HepG2 (cell line): ENCODE data around the gene GCG. TPM values are rescaled to one million over a fixed set of nuclear protein-coding genes. Genes with fewer than 3 reads are reported as not detected.

Experiments used
- ATAC-seq: fragments of 200-7000 bp; cut with Tn5 transposase; 3 replicates; pipeline ENCODE4 v1.9.1; 2020; ENCODE audit warnings: mild to moderate bottlenecking, moderate library complexity
- BruUV-seq: library from RNA; stranded (reverse); fragments of 400-500 nt; replicated peaks from 2 replicates; lab custom pipeline; 2021; lab: Mats Ljungman, UMichigan
- CTCF ChIA-PET: fragments of 300-600 bp; formaldehyde crosslinking; extraction: SDS; loops from one replicate; lab custom pipeline; 2021; ENCODE audit warnings: low total read pairs, inconsistent platforms, low intra/inter-chr PET ratio; lab: Yijun Ruan, JAX
- POLR2A ChIA-PET: fragments of 350-600 bp; sonication (Branson Sonifier 250); formaldehyde crosslinking; loops from one replicate; lab custom pipeline; 2020; ENCODE audit warnings: antibody characterized with exemption, inconsistent platforms; lab: Yijun Ruan, JAX
- DNase-seq: peaks from one replicate; pipeline ENCODE4 v3.0.0-alpha.2; 2015; ENCODE audit warnings: low spot score
- FAIRE-seq: peaks from 3 replicates; lab custom pipeline; 2011; peaks lifted over from hg19 to GRCh38; lab: Jason Lieb, UNC
- H2AFZ ChIP-seq: one replicate; pipeline ENCODE4 v1.6.1; 2011; ENCODE audit warnings: low read length, inconsistent platforms
- H3K27ac ChIP-seq: fragments of 300-600 bp; 3 replicates; pipeline ENCODE4 v1.8.0; 2011; ENCODE audit warnings: mixed run types, mild to moderate bottlenecking, mixed read lengths, low read length, inconsistent platforms; ENCODE audit not compliant: insufficient read depth; ENCODE audit errors: extremely low read length
- H3K27me3 ChIP-seq, 2 experiments: fragments of 200-600 bp in 1 of 2; 2 replicates in 1 of 2; 3 replicates in 1 of 2; pipeline versions ENCODE4 v1.6.0 to v1.8.0; 2011; ENCODE audit warnings: low read length in 2 of 2, mild to moderate bottlenecking in 2 of 2, moderate library complexity in 2 of 2, inconsistent platforms in 1 of 2; ENCODE audit not compliant: insufficient read depth in 2 of 2, control insufficient read depth in 1 of 2
- H3K36me3 ChIP-seq, 2 experiments: fragments of 200-600 bp in 1 of 2; replicated peaks in 1 of 2; 2 replicates in 1 of 2; 3 replicates in 1 of 2; pipeline versions ENCODE4 v1.5.1 to v1.8.0; 2011; ENCODE audit warnings: low read length in 2 of 2, inconsistent platforms in 1 of 2; ENCODE audit not compliant: insufficient read depth in 2 of 2, control insufficient read depth in 1 of 2
- H3K4me1 ChIP-seq: 2 replicates; pipeline ENCODE4 v1.5.1; 2012; ENCODE audit warnings: low read length, inconsistent platforms; ENCODE audit not compliant: insufficient read depth
- H3K4me2 ChIP-seq: 2 replicates; pipeline ENCODE4 v1.6.0; 2011; ENCODE audit warnings: low read depth, low read length, inconsistent platforms
- H3K4me3 ChIP-seq, 3 experiments: fragments of 200-600 bp in 1 of 3; sonication (generic), shearing (Covaris generic) in 1 of 3; replicated peaks in 1 of 3; 2 replicates each; pipeline ENCODE4 v1.5.1; 2011 to 2016; ENCODE audit warnings: low read length in 3 of 3, inconsistent platforms in 2 of 3, low read depth in 2 of 3, mild to moderate bottlenecking in 2 of 3, control low read depth in 1 of 3, mixed read lengths in 1 of 3; ENCODE audit not compliant: insufficient read depth in 1 of 3
- H3K79me2 ChIP-seq: one replicate; pipeline ENCODE4 v1.6.1; 2011; ENCODE audit warnings: low read length, inconsistent platforms; ENCODE audit not compliant: insufficient read depth
- H3K9ac ChIP-seq: 2 replicates; pipeline ENCODE4 v1.6.0; 2011; ENCODE audit warnings: mild to moderate bottlenecking, low read depth, low read length, inconsistent platforms; ENCODE audit not compliant: insufficient read depth
- H3K9me3 ChIP-seq: 2 replicates; pipeline ENCODE4 v1.5.1; 2012; ENCODE audit warnings: mild to moderate bottlenecking, low read length
- H4K20me1 ChIP-seq: 2 replicates; pipeline ENCODE4 v1.6.0; 2011; ENCODE audit warnings: inconsistent platforms, mild to moderate bottlenecking, low read length, moderate library complexity; ENCODE audit not compliant: insufficient read depth
- ISL2 ChIP-seq: sonication (generic); formaldehyde crosslinking; IDR thresholded peaks from 2 replicates; pipeline ENCODE4 v1.5.0; 2020; ENCODE audit warnings: missing genetic modification reagents
- KAT8 ChIP-seq: IDR thresholded peaks from 2 replicates; pipeline ENCODE4 v1.6.1; 2016; ENCODE audit warnings: missing genetic modification reagents, missing compliant biosample characterization
- NFYB ChIP-seq: sonication (generic); formaldehyde crosslinking; IDR thresholded peaks from 2 replicates; pipeline ENCODE4 v1.4.0; 2020; ENCODE audit warnings: missing genetic modification reagents
- PHB2 ChIP-seq: fragments of 450-650 bp; IDR thresholded peaks from 2 replicates; pipeline ENCODE4 v1.6.1; 2018; ENCODE audit not compliant: partially characterized antibody
- POGK ChIP-seq: sonication (generic); formaldehyde crosslinking; conservative IDR thresholded peaks from 2 replicates; pipeline ENCODE4 v1.8.0; 2022; ENCODE audit warnings: mild to moderate bottlenecking, moderate library complexity, missing genetic modification reagents
- SAFB2 ChIP-seq: sonication (generic); formaldehyde crosslinking; IDR thresholded peaks from 2 replicates; pipeline ENCODE4 v1.5.1; 2020; ENCODE audit warnings: missing genetic modification reagents, low read depth, mild to moderate bottlenecking, borderline replicate concordance
- WGBS: methylation state at CpG from one replicate; pipeline ENCODE4 v1.1.6; 2017; ENCODE audit warnings: low lambda C conversion rate; 5-methylcytosine and 5-hydroxymethylcytosine counted together
- in situ Hi-C: cut with HindIII; loops from 2 replicates; pipeline ENCODE4 v1.10.0; 2017; ENCODE audit warnings: low pct_unique_long_range_greater_than_20kb; ENCODE audit not compliant: extremely low pct_ligation_motif_present
- intact Hi-C: fragments of 100-400 bp; cut with micrococcal nuclease; formaldehyde crosslinking; loops from one replicate; pipeline ENCODE4 v1.10.0; 2022; ENCODE audit not compliant: unreplicated experiment
- polyA plus RNA-seq, 8 experiments: library from polyadenylated mRNA; depleted of rRNA in 3 of 8; stranded (reverse) in 7 of 8; unstranded in 1 of 8; fragments of >200 nt; fragmentation: Illumina TruSeq in 4 of 8; extraction: Trizol in 4 of 8; gene quantifications; 2 replicates each; pipeline versions ENCODE4 v1.2.1 to v1.2.3, GENCODE V29; 2011 to 2016; ENCODE audit warnings: low read depth in 4 of 8, missing spikeins in 1 of 8, mixed read lengths in 1 of 8; ENCODE audit not compliant: insufficient read depth in 1 of 8
- total RNA-seq, 5 experiments: library from RNA; depleted of rRNA; stranded (reverse); fragments of >200 nt; fragmentation: Illumina TruSeq; extraction: Trizol; gene quantifications; 2 replicates each; pipeline ENCODE4 v1.2.3, GENCODE V29; 2016; ENCODE audit warnings: low read depth in 1 of 5
- TF ChIP-seq, protein P1 (sequence below): sonication (generic); formaldehyde crosslinking; IDR thresholded peaks from 2 replicates; pipeline ENCODE4 v1.4.0; 2020; ENCODE audit warnings: mild to moderate bottlenecking, missing genetic modification reagents

The GCG gene
- total and polyA plus RNA-seq, 2 of the 13 experiments (the other 11 are each of a cell fraction or from before 2014, with no cell fraction given): not detected

GRCh38 chr2:162155093-162155492 lies 3.0 kb upstream of the GCG start:
- TF ChIP-seq, protein P1, sequence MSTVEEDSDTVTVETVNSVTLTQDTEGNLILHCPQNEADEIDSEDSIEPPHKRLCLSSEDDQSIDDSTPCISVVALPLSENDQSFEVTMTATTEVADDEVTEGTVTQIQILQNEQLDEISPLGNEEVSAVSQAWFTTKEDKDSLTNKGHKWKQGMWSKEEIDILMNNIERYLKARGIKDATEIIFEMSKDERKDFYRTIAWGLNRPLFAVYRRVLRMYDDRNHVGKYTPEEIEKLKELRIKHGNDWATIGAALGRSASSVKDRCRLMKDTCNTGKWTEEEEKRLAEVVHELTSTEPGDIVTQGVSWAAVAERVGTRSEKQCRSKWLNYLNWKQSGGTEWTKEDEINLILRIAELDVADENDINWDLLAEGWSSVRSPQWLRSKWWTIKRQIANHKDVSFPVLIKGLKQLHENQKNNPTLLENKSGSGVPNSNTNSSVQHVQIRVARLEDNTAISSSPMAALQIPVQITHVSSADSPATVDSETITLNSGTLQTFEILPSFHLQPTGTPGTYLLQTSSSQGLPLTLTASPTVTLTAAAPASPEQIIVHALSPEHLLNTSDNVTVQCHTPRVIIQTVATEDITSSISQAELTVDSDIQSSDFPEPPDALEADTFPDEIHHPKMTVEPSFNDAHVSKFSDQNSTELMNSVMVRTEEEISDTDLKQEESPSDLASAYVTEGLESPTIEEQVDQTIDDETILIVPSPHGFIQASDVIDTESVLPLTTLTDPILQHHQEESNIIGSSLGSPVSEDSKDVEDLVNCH (CRISPR knock-in tag): no peak
- no peak for TF ChIP-seq PHB2
- TF ChIP-seq NFYB (CRISPR knock-in tag): no peak
- TF ChIP-seq SAFB2 (CRISPR knock-in tag): no peak
- TF ChIP-seq ISL2 (CRISPR knock-in tag): no peak
- no peak for TF ChIP-seq POGK (CRISPR knock-in tag)
- TF ChIP-seq KAT8 (CRISPR knock-in tag): no peak
- H3K79me2 ChIP-seq: no peaks in the 10 kb centered on the region
- under 1% methylated on average over 3 of the region's 3 CpGs for WGBS
- POLR2A ChIA-PET: no interaction called here
- H3K9me3 ChIP-seq: no peaks in the 10 kb centered on the region
- in situ Hi-C loops: no loop called here
- intact Hi-C loops: no loop called here
- no peak overlapping the region for H3K4me2 ChIP-seq
- no peak overlapping the region for H3K4me3 ChIP-seq
- H3K4me1 ChIP-seq: no peaks in the 10 kb centered on the region
- H3K27me3 ChIP-seq: peaks cover 0 to 8% of the 10 kb centered on the region in 2 experiments; a peak in 2 of 5 replicates
- no peaks in the 10 kb centered on the region for H3K36me3 ChIP-seq
- H3K9ac ChIP-seq: no peak overlapping the region
- no TSS peak for BruUV-seq
- no peak overlapping the region for H3K27ac ChIP-seq
- DNase-seq (no peak), FAIRE-seq (no peak), ATAC-seq (no peak)
- no peak overlapping the region for H2AFZ ChIP-seq
- CTCF ChIA-PET: no interaction called here
- no peaks in the 10 kb centered on the region for H4K20me1 ChIP-seq
